ENCODE measurements around the gene CACNA2D3. TPM values are rescaled to one million over a fixed set of nuclear protein-coding genes. Genes with fewer than 3 reads are reported as not detected.

The CACNA2D3 gene
- total RNA-seq, 1 donor from 2014 or later, result 0.70 TPM

GRCh38 chr3:54198556-54198955, 76.2 kb downstream of the CACNA2D3 start:
- DNase-seq (ENCODE audit: low read depth), result no peak
- Histone ChIP-seq H3K9me3 (ENCODE audit: insufficient read depth, low read depth, low read length) (no peaks in the 10 kb centered on the region), H3K79me2 (ENCODE audit: insufficient read depth, low read length) (no peaks in the 10 kb centered on the region), H4K20me1 (ENCODE audit: insufficient read depth, low read length) (no peaks in the 10 kb centered on the region), H3K9ac (ENCODE audit: low read length) (no peak overlapping the region), H3K4me3 (ENCODE audit: insufficient read depth, low read depth, low read length) (no peak overlapping the region), H3K27ac (ENCODE audit: low read depth, low read length) (no peak overlapping the region), H3K27me3 (ENCODE audit: insufficient read depth, low read length) (no peaks in the 10 kb centered on the region), H3K4me1 (ENCODE audit: insufficient read depth, low read length) (no peaks in the 10 kb centered on the region), H3K4me2 (ENCODE audit: low read length) (no peak overlapping the region), H2AFZ (ENCODE audit: low read depth, low read length) (no peak overlapping the region), H3K36me3 (ENCODE audit: insufficient read depth, low read length) (no peaks in the 10 kb centered on the region)
- Mint-ChIP-seq H3K9me3 (ENCODE audit: unreplicated experiment) (no peaks in the 10 kb centered on the region), H3K4me3 (ENCODE audit: unreplicated experiment) (no peak overlapping the region), H3K27me3 (ENCODE audit: low read depth, unreplicated experiment) (peaks cover 10% of the 10 kb centered on the region), H3K36me3 (ENCODE audit: low read depth, unreplicated experiment) (no peaks in the 10 kb centered on the region), H3K27ac (ENCODE audit: unreplicated experiment) (no peak overlapping the region), H3K4me1 (ENCODE audit: low read depth, unreplicated experiment) (no peaks in the 10 kb centered on the region)
- no peak for TF ChIP-seq EZH2 (IDR thresholded peaks at IDR 0.05; ENCODE audit: insufficient read depth, low read length)
- TF ChIP-seq, protein P1, sequence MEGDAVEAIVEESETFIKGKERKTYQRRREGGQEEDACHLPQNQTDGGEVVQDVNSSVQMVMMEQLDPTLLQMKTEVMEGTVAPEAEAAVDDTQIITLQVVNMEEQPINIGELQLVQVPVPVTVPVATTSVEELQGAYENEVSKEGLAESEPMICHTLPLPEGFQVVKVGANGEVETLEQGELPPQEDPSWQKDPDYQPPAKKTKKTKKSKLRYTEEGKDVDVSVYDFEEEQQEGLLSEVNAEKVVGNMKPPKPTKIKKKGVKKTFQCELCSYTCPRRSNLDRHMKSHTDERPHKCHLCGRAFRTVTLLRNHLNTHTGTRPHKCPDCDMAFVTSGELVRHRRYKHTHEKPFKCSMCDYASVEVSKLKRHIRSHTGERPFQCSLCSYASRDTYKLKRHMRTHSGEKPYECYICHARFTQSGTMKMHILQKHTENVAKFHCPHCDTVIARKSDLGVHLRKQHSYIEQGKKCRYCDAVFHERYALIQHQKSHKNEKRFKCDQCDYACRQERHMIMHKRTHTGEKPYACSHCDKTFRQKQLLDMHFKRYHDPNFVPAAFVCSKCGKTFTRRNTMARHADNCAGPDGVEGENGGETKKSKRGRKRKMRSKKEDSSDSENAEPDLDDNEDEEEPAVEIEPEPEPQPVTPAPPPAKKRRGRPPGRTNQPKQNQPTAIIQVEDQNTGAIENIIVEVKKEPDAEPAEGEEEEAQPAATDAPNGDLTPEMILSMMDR (IDR thresholded peaks at IDR 0.05; ENCODE audit: insufficient read depth, low read depth, low read length), result no peak
- FAIRE-seq, result no peak

DNA sequence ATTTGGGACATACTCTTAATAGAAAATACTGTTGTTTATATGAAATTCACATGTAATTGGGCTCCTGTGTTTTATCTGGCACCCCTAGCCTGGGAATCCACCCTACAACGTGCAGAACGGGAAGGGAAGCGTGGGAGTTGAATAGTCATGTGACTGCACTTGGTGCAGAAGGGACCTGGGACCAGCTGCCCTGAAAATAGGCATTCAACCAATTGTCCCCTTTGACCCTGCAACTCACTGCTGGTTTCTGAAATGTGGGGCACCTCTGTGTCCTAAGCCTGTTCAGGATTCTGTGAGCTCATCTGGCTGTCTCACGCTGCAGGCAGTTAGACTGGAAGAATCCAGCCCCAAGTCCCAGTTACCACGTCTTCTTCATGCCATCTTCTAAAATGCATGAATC, 79.7 kb downstream of the CACNA2D3 start:
- Mint-ChIP-seq H3K36me3 (ENCODE audit: low read depth, unreplicated experiment) (no peaks in the 10 kb centered on the region), H3K4me3 (ENCODE audit: unreplicated experiment) (no peak overlapping the region), H3K27me3 (ENCODE audit: low read depth, unreplicated experiment) (peaks cover 10% of the 10 kb centered on the region), H3K4me1 (ENCODE audit: low read depth, unreplicated experiment) (no peaks in the 10 kb centered on the region), H3K27ac (ENCODE audit: unreplicated experiment) (no peak overlapping the region), H3K9me3 (ENCODE audit: unreplicated experiment) (no peaks in the 10 kb centered on the region)
- Histone ChIP-seq H3K36me3 (ENCODE audit: insufficient read depth, low read length) (no peaks in the 10 kb centered on the region), H3K27me3 (ENCODE audit: insufficient read depth, low read length) (no peaks in the 10 kb centered on the region), H3K27ac (ENCODE audit: low read depth, low read length) (no peak overlapping the region), H3K4me3 (ENCODE audit: insufficient read depth, low read depth, low read length) (no peak overlapping the region), H3K4me1 (ENCODE audit: insufficient read depth, low read length) (no peaks in the 10 kb centered on the region), H3K9me3 (ENCODE audit: insufficient read depth, low read depth, low read length) (no peaks in the 10 kb centered on the region), H4K20me1 (ENCODE audit: insufficient read depth, low read length) (no peaks in the 10 kb centered on the region), H3K79me2 (ENCODE audit: insufficient read depth, low read length) (no peaks in the 10 kb centered on the region), H3K4me2 (ENCODE audit: low read length) (no peak overlapping the region), H2AFZ (ENCODE audit: low read depth, low read length) (no peak overlapping the region), H3K9ac (ENCODE audit: low read length) (no peak overlapping the region)
- FAIRE-seq, result no peak
- no peak for TF ChIP-seq EZH2 (IDR thresholded peaks at IDR 0.05; ENCODE audit: insufficient read depth, low read length)
- TF ChIP-seq, protein P1 (IDR thresholded peaks at IDR 0.05; ENCODE audit: insufficient read depth, low read depth, low read length), result no peak
- no peak for DNase-seq (ENCODE audit: low read depth)

GRCh38 chr3:54202651-54203248, 80.4 kb downstream of the CACNA2D3 start:
- Histone ChIP-seq H3K9me3 (ENCODE audit: insufficient read depth, low read depth, low read length) (no peaks in the 10 kb centered on the region), H3K36me3 (ENCODE audit: insufficient read depth, low read length) (no peaks in the 10 kb centered on the region), H3K27ac (ENCODE audit: low read depth, low read length) (no peak overlapping the region), H3K4me2 (ENCODE audit: low read length) (no peak overlapping the region), H2AFZ (ENCODE audit: low read depth, low read length) (no peak overlapping the region), H3K9ac (ENCODE audit: low read length) (no peak overlapping the region), H4K20me1 (ENCODE audit: insufficient read depth, low read length) (no peaks in the 10 kb centered on the region), H3K4me1 (ENCODE audit: insufficient read depth, low read length) (no peaks in the 10 kb centered on the region), H3K79me2 (ENCODE audit: insufficient read depth, low read length) (no peaks in the 10 kb centered on the region), H3K4me3 (ENCODE audit: insufficient read depth, low read depth, low read length) (no peak overlapping the region), H3K27me3 (ENCODE audit: insufficient read depth, low read length) (no peaks in the 10 kb centered on the region)
- Mint-ChIP-seq H3K4me1 (ENCODE audit: low read depth, unreplicated experiment) (no peaks in the 10 kb centered on the region), H3K9me3 (ENCODE audit: unreplicated experiment) (no peaks in the 10 kb centered on the region), H3K36me3 (ENCODE audit: low read depth, unreplicated experiment) (no peaks in the 10 kb centered on the region), H3K27ac (ENCODE audit: unreplicated experiment) (no peak overlapping the region), H3K27me3 (ENCODE audit: low read depth, unreplicated experiment) (peaks cover 5% of the 10 kb centered on the region), H3K4me3 (ENCODE audit: unreplicated experiment) (no peak overlapping the region)
- DNase-seq (ENCODE audit: low read depth) (no peak), FAIRE-seq (no peak)
- no peak for TF ChIP-seq EZH2 (IDR thresholded peaks at IDR 0.05; ENCODE audit: insufficient read depth, low read length)
- TF ChIP-seq, protein P1 (IDR thresholded peaks at IDR 0.05; ENCODE audit: insufficient read depth, low read depth, low read length), result no peak
